HFFc6 (cell line): ENCODE results near the gene GTF2F2. TPM values are rescaled to one million over a fixed set of nuclear protein-coding genes. Genes with fewer than 3 reads are reported as not detected.
"Not testable (repeated sequence)": the region's sequence is repeated elsewhere in the genome, so short reads cannot be mapped to it uniquely, and the experiment has no call there.

ENCODE experiments used
- DNase-seq: peaks from one replicate; pipeline ENCODE4 v3.0.0-alpha.2; 2018
- H3K27ac Mint-ChIP-seq: 2 replicates; pipeline ENCODE4 v1.8.0; 2020; ENCODE audit warnings: mild to moderate bottlenecking, mixed read lengths
- H3K27me3 Mint-ChIP-seq: 2 replicates; pipeline ENCODE4 v1.8.0; 2021; ENCODE audit warnings: mild to moderate bottlenecking, moderate library complexity, mixed read lengths; ENCODE audit not compliant: insufficient read depth
- H3K36me3 Mint-ChIP-seq: 2 replicates; pipeline ENCODE4 v1.8.0; 2021; ENCODE audit warnings: low read depth, mixed read lengths
- H3K4me1 Mint-ChIP-seq: 2 replicates; pipeline ENCODE4 v1.8.0; 2020; ENCODE audit warnings: low read depth, mixed read lengths
- H3K4me3 Mint-ChIP-seq: 2 replicates; pipeline ENCODE4 v1.8.0; 2020; ENCODE audit warnings: mild to moderate bottlenecking, moderate library complexity, mixed read lengths
- H3K9me3 Mint-ChIP-seq: 2 replicates; pipeline ENCODE4 v1.8.0; 2020; ENCODE audit warnings: mild to moderate bottlenecking, mixed read lengths
- total RNA-seq, 6 experiments: library from RNA; stranded (reverse); fragmentation: NEBNext Ultra II Directional; extraction: Animal tissue kit (Norgen Biotek cat#: 25700); gene quantifications; 2 replicates in 1 of 6; 3 replicates in 5 of 6; pipeline ENCODE4 v1.2.3, GENCODE V29; 2021
- TF ChIP-seq, protein P1 (sequence below): fragments of 200-600 bp; sonication (generic); IDR thresholded peaks from 2 replicates; pipeline ENCODE4 v1.5.0; 2021; ENCODE audit warnings: antibody characterized with exemption, mild to moderate bottlenecking

The GTF2F2 gene
- total RNA-seq, 6 experiments from 2014 or later, result 22.9 to 31.5 (median 24.7) TPM

GRCh38 chr13:45180713-45181601, 60.6 kb downstream of the GTF2F2 start:
- Mint-ChIP-seq H3K4me3 (peak overlapping the region; percentile 41), H3K4me1 (peaks cover 61% of the 10 kb centered on the region), H3K9me3 (no peaks in the 10 kb centered on the region), H3K27me3 (peaks cover 2% of the 10 kb centered on the region; the same call in 1 of the 2 replicates), H3K36me3 (peaks cover 20% of the 10 kb centered on the region), H3K27ac (peak overlapping the region; percentile 71)
- TF ChIP-seq, protein P1, sequence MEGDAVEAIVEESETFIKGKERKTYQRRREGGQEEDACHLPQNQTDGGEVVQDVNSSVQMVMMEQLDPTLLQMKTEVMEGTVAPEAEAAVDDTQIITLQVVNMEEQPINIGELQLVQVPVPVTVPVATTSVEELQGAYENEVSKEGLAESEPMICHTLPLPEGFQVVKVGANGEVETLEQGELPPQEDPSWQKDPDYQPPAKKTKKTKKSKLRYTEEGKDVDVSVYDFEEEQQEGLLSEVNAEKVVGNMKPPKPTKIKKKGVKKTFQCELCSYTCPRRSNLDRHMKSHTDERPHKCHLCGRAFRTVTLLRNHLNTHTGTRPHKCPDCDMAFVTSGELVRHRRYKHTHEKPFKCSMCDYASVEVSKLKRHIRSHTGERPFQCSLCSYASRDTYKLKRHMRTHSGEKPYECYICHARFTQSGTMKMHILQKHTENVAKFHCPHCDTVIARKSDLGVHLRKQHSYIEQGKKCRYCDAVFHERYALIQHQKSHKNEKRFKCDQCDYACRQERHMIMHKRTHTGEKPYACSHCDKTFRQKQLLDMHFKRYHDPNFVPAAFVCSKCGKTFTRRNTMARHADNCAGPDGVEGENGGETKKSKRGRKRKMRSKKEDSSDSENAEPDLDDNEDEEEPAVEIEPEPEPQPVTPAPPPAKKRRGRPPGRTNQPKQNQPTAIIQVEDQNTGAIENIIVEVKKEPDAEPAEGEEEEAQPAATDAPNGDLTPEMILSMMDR, result no peak
- DNase-seq, result no peak

DNA sequence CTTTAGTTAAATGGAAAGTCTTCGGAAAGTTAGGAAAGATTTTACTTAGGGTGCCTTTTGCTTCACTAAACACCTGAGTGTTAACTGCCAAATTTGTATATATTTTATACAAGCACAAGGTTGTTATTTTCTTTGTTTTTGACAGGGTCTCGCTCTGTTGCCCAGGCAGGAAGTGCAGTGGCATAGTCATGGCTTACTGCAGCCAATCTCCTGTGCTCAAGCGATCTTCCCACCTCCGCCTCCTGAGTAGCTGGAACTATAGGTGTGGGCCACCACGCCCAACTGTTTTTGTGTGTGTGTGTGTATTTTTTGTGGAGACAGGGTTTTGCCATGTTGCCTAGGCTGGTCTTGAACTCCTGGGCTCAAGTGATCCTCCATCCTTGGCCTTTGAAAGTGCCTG, 64.4 kb downstream of the GTF2F2 start:
- Mint-ChIP-seq H3K4me1 (peaks cover 46% of the 10 kb centered on the region), H3K27ac (no peak overlapping the region)

DNA sequence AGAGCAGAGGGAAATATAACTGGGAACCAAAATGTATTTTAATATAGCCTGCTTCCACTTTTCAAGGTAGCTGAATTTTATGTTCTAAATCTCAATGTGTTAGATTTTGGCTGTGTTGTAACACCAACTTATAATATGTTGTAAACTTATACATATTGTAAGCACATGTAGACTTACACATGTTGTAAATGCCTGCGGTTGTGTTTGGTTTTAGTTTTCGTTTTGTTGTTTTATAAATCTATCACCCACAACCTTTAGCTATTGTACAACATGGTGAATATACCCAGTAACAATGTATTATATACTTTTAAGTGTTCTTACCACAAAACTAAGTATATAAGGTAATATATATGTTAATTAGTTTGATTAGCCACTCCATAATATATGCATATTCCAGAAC, 65.0 kb downstream of the GTF2F2 start:
- no peak for DNase-seq
- peaks cover 2% of the 10 kb centered on the region for H3K27me3 Mint-ChIP-seq
- TF ChIP-seq, protein P1, result no peak
- H3K4me1 Mint-ChIP-seq, result peaks cover 46% of the 10 kb centered on the region
- H3K4me3 Mint-ChIP-seq, result no peak overlapping the region
- peaks cover 5% of the 10 kb centered on the region for H3K9me3 Mint-ChIP-seq
- H3K27ac Mint-ChIP-seq, result no peak overlapping the region
- H3K36me3 Mint-ChIP-seq, result peaks cover 25% of the 10 kb centered on the region

More for the DNA sequence above, 64.4 kb downstream of the GTF2F2 start:
- Mint-ChIP-seq H3K4me3 (no peak overlapping the region), H3K9me3 (peaks cover 5% of the 10 kb centered on the region), H3K36me3 (peaks cover 25% of the 10 kb centered on the region), H3K27me3 (peaks cover 2% of the 10 kb centered on the region)
- TF ChIP-seq, protein P1, result no peak
- no peak for DNase-seq

GRCh38 chr13:45189077-45189476, 68.8 kb downstream of the GTF2F2 start:
- not testable (repeated sequence) for DNase-seq, H3K9me3 Mint-ChIP-seq, H3K27me3 Mint-ChIP-seq, H3K4me3 Mint-ChIP-seq
- Mint-ChIP-seq H3K27ac (peak overlapping the region; percentile 80), H3K4me1 (peaks cover 41% of the 10 kb centered on the region), H3K36me3 (peaks cover 24% of the 10 kb centered on the region)

- Mint-ChIP-seq H3K27ac (peak overlapping the region; percentile 80), H3K4me1 (peaks cover 45% of the 10 kb centered on the region), H3K36me3 (peaks cover 25% of the 10 kb centered on the region)
- H3K9me3 Mint-ChIP-seq, H3K4me3 Mint-ChIP-seq, H3K27me3 Mint-ChIP-seq: not testable (repeated sequence)
- peak; percentile 87 for DNase-seq
Observed at GRCh38 chr13:45189511-45189910, 69.2 kb downstream of the GTF2F2 start.

- TF ChIP-seq, protein P1, result no peak
- no peak overlapping the region for H3K27ac Mint-ChIP-seq
- H3K9me3 Mint-ChIP-seq, result peaks cover 5% of the 10 kb centered on the region
- DNase-seq, result no peak
- peaks cover 26% of the 10 kb centered on the region for H3K36me3 Mint-ChIP-seq
- peaks cover 69% of the 10 kb centered on the region for H3K4me1 Mint-ChIP-seq
- H3K27me3 Mint-ChIP-seq, result no peaks in the 10 kb centered on the region; the same call in 1 of the 2 replicates
- H3K4me3 Mint-ChIP-seq, result no peak overlapping the region
Observed at GRCh38 chr13:45191874-45192273, 71.6 kb downstream of the GTF2F2 start.
